SK-N-SH (cell line): ENCODE results near the gene RNF130.

Experiments used
- CTCF ChIP-seq: fragments of 200-600 bp; sonication (generic); IDR thresholded peaks from 2 replicates; pipeline ENCODE4 v1.6.1; 2017; ENCODE audit warnings: antibody characterized with exemption, mild to moderate bottlenecking, moderate library complexity
- EP300 ChIP-seq, 2 experiments: IDR thresholded peaks; 2 replicates each; pipeline versions ENCODE4 v1.4.0 to v1.6.1; 2012; ENCODE audit warnings: borderline replicate concordance in 1 of 2, low read depth in 1 of 2, low read length in 1 of 2
- FOXJ3 ChIP-seq: sonication (generic); formaldehyde crosslinking; IDR thresholded peaks from 2 replicates; pipeline ENCODE4 v1.5.1; 2020; ENCODE audit warnings: mild to moderate bottlenecking, missing genetic modification reagents
- GABPA ChIP-seq: IDR thresholded peaks from 2 replicates; pipeline ENCODE4 v1.4.0; 2012; ENCODE audit warnings: low read depth, mild to moderate bottlenecking
- MEF2A ChIP-seq: IDR thresholded peaks from 2 replicates; pipeline ENCODE4 v1.4.0; 2012; ENCODE audit warnings: low read depth, borderline replicate concordance
- MXI1 ChIP-seq: IDR thresholded peaks from 2 replicates; pipeline ENCODE4 v1.6.1; 2012; ENCODE audit warnings: mild to moderate bottlenecking, low read depth, low read length, improper control_type of control experiment
- NFIC ChIP-seq: IDR thresholded peaks from 2 replicates; pipeline ENCODE4 v1.4.0; 2012; ENCODE audit warnings: borderline replicate concordance
- NRF1 ChIP-seq: IDR thresholded peaks from 2 replicates; pipeline ENCODE4 v1.6.1; 2012; ENCODE audit warnings: low read depth, mild to moderate bottlenecking, low read length
- POLR2AphosphoS5 ChIP-seq: IDR thresholded peaks from 2 replicates; pipeline ENCODE4 v1.6.1; 2012; ENCODE audit warnings: low read depth, low read length
- RAD21 ChIP-seq: IDR thresholded peaks from 2 replicates; pipeline ENCODE4 v1.6.1; 2012; ENCODE audit warnings: mild to moderate bottlenecking, low read length
- RCOR1 ChIP-seq: fragments of 150-350 bp; IDR thresholded peaks from 2 replicates; pipeline ENCODE4 v1.6.1; 2017; ENCODE audit warnings: antibody characterized with exemption, low read length
- REST ChIP-seq: IDR thresholded peaks from 2 replicates; pipeline ENCODE4 v1.6.1; 2012; ENCODE audit warnings: mild to moderate bottlenecking, low read depth, low read length, moderate library complexity
- SIN3A ChIP-seq: IDR thresholded peaks from 2 replicates; pipeline ENCODE4 v1.6.1; 2012; ENCODE audit warnings: low read depth, mild to moderate bottlenecking, low read length, moderate library complexity, borderline replicate concordance

- no peak for TF ChIP-seq GABPA
- TF ChIP-seq EP300 (IDR thresholded peaks at IDR 0.05; ENCODE audit: borderline replicate concordance in 1 of 2, low read depth in 1 of 2, low read length in 1 of 2), result no peak
- no peak for TF ChIP-seq SIN3A
- no peak for TF ChIP-seq CTCF
- TF ChIP-seq RAD21, result no peak
- TF ChIP-seq REST, result no peak
- no peak for TF ChIP-seq FOXJ3
- TF ChIP-seq POLR2AphosphoS5, result no peak
- TF ChIP-seq MXI1, result no peak
- TF ChIP-seq NRF1, result no peak
- TF ChIP-seq MEF2A, result no peak
- TF ChIP-seq NFIC, result no peak
- TF ChIP-seq RCOR1, result no peak
Measured at GRCh38 chr5:180120237-180121101, 48.9 kb upstream of the RNF130 start.
